ENCODE data around the gene COG7. TPM values are rescaled to one million over a fixed set of nuclear protein-coding genes. Genes with fewer than 3 reads are reported as not detected.

Gene COG7
- total RNA-seq, 1 donor from 2014 or later: 7.1 TPM

GRCh38 chr16:23348579-23349469 lies 104.2 kb downstream of the COG7 start:
- H3K27me3 ChIP-seq (ENCODE audit: control insufficient read depth, insufficient read depth, low read length): peaks cover 2% of the 10 kb centered on the region
- DNase-seq (ENCODE audit: low read depth) (no peak), FAIRE-seq (no peak)
- H3K4me3 ChIP-seq (ENCODE audit: low read depth, low read length): no peak overlapping the region
- TF ChIP-seq CTCF (IDR thresholded peaks at IDR 0.05; ENCODE audit: insufficient read depth, low read length, severe bottlenecking): no peak
- H3K36me3 ChIP-seq (ENCODE audit: control insufficient read depth, insufficient read depth, low read length): no peaks in the 10 kb centered on the region

- peaks cover 2% of the 10 kb centered on the region for H3K27me3 ChIP-seq (ENCODE audit: control insufficient read depth, insufficient read depth, low read length)
- DNase-seq (ENCODE audit: low read depth) (no peak), FAIRE-seq (no peak)
Observed at GRCh38 chr16:23345237-23345636, 107.8 kb downstream of the COG7 start.

GRCh38 chr16:23343643-23344612 lies 109.1 kb downstream of the COG7 start:
- FAIRE-seq: no peak

More at GRCh38 chr16:23345237-23345636, 107.8 kb downstream of the COG7 start:
- TF ChIP-seq CTCF (IDR thresholded peaks at IDR 0.05; ENCODE audit: insufficient read depth, low read length, severe bottlenecking): no peak
- H3K4me3 ChIP-seq (ENCODE audit: low read depth, low read length): no peak overlapping the region
- no peaks in the 10 kb centered on the region for H3K36me3 ChIP-seq (ENCODE audit: control insufficient read depth, insufficient read depth, low read length)

GRCh38 chr16:23342083-23342640 lies 110.8 kb downstream of the COG7 start:
- H3K4me3 ChIP-seq (ENCODE audit: low read depth, low read length): no peak overlapping the region
- FAIRE-seq (no peak), DNase-seq (ENCODE audit: low read depth) (peak; percentile 15)
- no peak for TF ChIP-seq CTCF (IDR thresholded peaks at IDR 0.05; ENCODE audit: insufficient read depth, low read length, severe bottlenecking)
- H3K36me3 ChIP-seq (ENCODE audit: control insufficient read depth, insufficient read depth, low read length): no peaks in the 10 kb centered on the region
- H3K27me3 ChIP-seq (ENCODE audit: control insufficient read depth, insufficient read depth, low read length): peaks cover 2% of the 10 kb centered on the region

More at GRCh38 chr16:23343643-23344612, 109.1 kb downstream of the COG7 start:
- H3K27me3 ChIP-seq (ENCODE audit: control insufficient read depth, insufficient read depth, low read length): peaks cover 2% of the 10 kb centered on the region
- TF ChIP-seq CTCF (IDR thresholded peaks at IDR 0.05; ENCODE audit: insufficient read depth, low read length, severe bottlenecking): no peak
- no peak for DNase-seq (ENCODE audit: low read depth)
- no peaks in the 10 kb centered on the region for H3K36me3 ChIP-seq (ENCODE audit: control insufficient read depth, insufficient read depth, low read length)
- H3K4me3 ChIP-seq (ENCODE audit: low read depth, low read length): no peak overlapping the region

GRCh38 chr16:23339787-23340186 lies 113.2 kb downstream of the COG7 start:
- Histone ChIP-seq H3K27me3 (ENCODE audit: control insufficient read depth, insufficient read depth, low read length) (no peaks in the 10 kb centered on the region), H3K4me3 (ENCODE audit: low read depth, low read length) (no peak overlapping the region), H3K36me3 (ENCODE audit: control insufficient read depth, insufficient read depth, low read length) (no peaks in the 10 kb centered on the region)
- FAIRE-seq (no peak), DNase-seq (ENCODE audit: low read depth) (peak; percentile 47)
- TF ChIP-seq CTCF (IDR thresholded peaks at IDR 0.05; ENCODE audit: insufficient read depth, low read length, severe bottlenecking): no peak

Other genes with a start within 250 kb of the COG7 start
- gene SCNN1B, start 150.9 kb downstream of the COG7 start, total RNA-seq: 0.79 and 5.8 TPM in 2 replicates
- 12.4 and 15.1 TPM in 2 replicates for gene GGA2, start 57.3 kb upstream of the COG7 start, total RNA-seq
- 20.1 and 27.9 TPM in 2 replicates for gene EARS2, start 104.2 kb upstream of the COG7 start, total RNA-seq
- gene UBFD1, start 104.5 kb upstream of the COG7 start, total RNA-seq: 18.4 and 25.5 TPM in 2 replicates
- gene NDUFAB1, start 143.1 kb upstream of the COG7 start, total RNA-seq: 102 and 123 TPM in 2 replicates
- gene PALB2, start 188.1 kb upstream of the COG7 start, total RNA-seq: 9.7 TPM in 2 replicates
- gene DCTN5, start 188.3 kb upstream of the COG7 start, total RNA-seq: 47.0 and 51.6 TPM in 2 replicates
- 1.0 and 1.3 TPM in 2 replicates for gene PLK1, start 225.7 kb upstream of the COG7 start, total RNA-seq

Data from bronchial epithelial cell (primary cell).